Left ventricle myocardium inferior (tissue), 1 donor: ENCODE results near the gene KRTAP4-11. TPM values are rescaled to one million over a fixed set of nuclear protein-coding genes. Genes with fewer than 3 reads are reported as not detected.

Experiments
- DNase-seq: peaks from one replicate; pipeline ENCODE4 v3.0.0-alpha.2; 2020
- H3K27ac ChIP-seq: fragments of 200-600 bp; replicated peaks from 2 replicates; pipeline ENCODE4 v1.8.0; 2021
- H3K27me3 ChIP-seq: fragments of 200-600 bp; 2 replicates; pipeline ENCODE4 v1.8.0; 2021; ENCODE audit warnings: low read depth
- H3K36me3 ChIP-seq: fragments of 200-600 bp; 2 replicates; pipeline ENCODE4 v1.8.0; 2021
- H3K4me1 ChIP-seq: fragments of 200-600 bp; 2 replicates; pipeline ENCODE4 v1.8.0; 2021
- H3K4me3 ChIP-seq: fragments of 200-600 bp; 2 replicates; pipeline ENCODE4 v1.8.0; 2021; ENCODE audit warnings: mild to moderate bottlenecking, moderate library complexity
- H3K9me3 ChIP-seq: fragments of 200-600 bp; replicated peaks from 2 replicates; pipeline ENCODE4 v1.8.0; 2021
- CTCF ChIP-seq: fragments of 200-600 bp; IDR thresholded peaks from 2 replicates; pipeline ENCODE4 v1.8.0; 2021; ENCODE audit warnings: antibody characterized with exemption, mild to moderate bottlenecking, borderline replicate concordance
- intact Hi-C: fragments of 100-400 bp; cut with micrococcal nuclease; formaldehyde crosslinking; loops from one replicate; pipeline ENCODE4 v1.11.0; 2022
- total RNA-seq: library from RNA; stranded (reverse); fragmentation: NEBNext Ultra II Directional; extraction: Animal tissue kit (Norgen Biotek cat#: 25700); gene quantifications from one replicate; pipeline ENCODE4 v1.2.1, GENCODE V29; 2021
- donor health status: DM: no; HTN: yes; CAD: no; lungs with severe emphysema.

The KRTAP4-11 gene
- total RNA-seq, 1 donor from 2014 or later = not detected

- intact Hi-C loops = no loop called here
- TF ChIP-seq CTCF = no peak
- H3K36me3 ChIP-seq = no peaks in the 10 kb centered on the region
Observed at GRCh38 chr17:41067281-41067680, 50.9 kb downstream of the KRTAP4-11 start.

More at GRCh38 chr17:41067281-41067680, 50.9 kb downstream of the KRTAP4-11 start:
- Histone ChIP-seq H3K9me3 (no peaks in the 10 kb centered on the region), H3K4me1 (no peaks in the 10 kb centered on the region), H3K4me3 (no peak overlapping the region), H3K27me3 (peaks cover 44% of the 10 kb centered on the region), H3K27ac (no peak overlapping the region)
- DNase-seq = no peak

Other genes with a start within 250 kb of the KRTAP4-11 start
- gene KRT20, start 233.1 kb downstream of the KRTAP4-11 start, total RNA-seq = not detected
- gene KRT23, start 180.7 kb downstream of the KRTAP4-11 start, total RNA-seq = 0.33 TPM
- not detected for gene KRT39, start 151.4 kb downstream of the KRTAP4-11 start, total RNA-seq
- not detected for gene KRT40, start 134.0 kb downstream of the KRTAP4-11 start, total RNA-seq
- gene KRTAP3-3, start 124.2 kb downstream of the KRTAP4-11 start, total RNA-seq = not detected
- gene KRTAP3-2, start 118.5 kb downstream of the KRTAP4-11 start, total RNA-seq = not detected
- not detected for gene KRTAP3-1, start 109.2 kb downstream of the KRTAP4-11 start, total RNA-seq
- gene KRTAP1-5, start 91.2 kb downstream of the KRTAP4-11 start, total RNA-seq = not detected
- gene KRTAP1-4, start 88.2 kb downstream of the KRTAP4-11 start, total RNA-seq = not detected
- not detected for gene KRTAP1-3, start 83.5 kb downstream of the KRTAP4-11 start, total RNA-seq
- not detected for gene KRTAP1-1, start 76.9 kb downstream of the KRTAP4-11 start, total RNA-seq
- gene KRTAP2-1, start 71.1 kb downstream of the KRTAP4-11 start, total RNA-seq = not detected
- not detected for gene KRTAP2-2, start 63.1 kb downstream of the KRTAP4-11 start, total RNA-seq
- gene KRTAP2-3, start 58.3 kb downstream of the KRTAP4-11 start, total RNA-seq = not detected
- not detected for gene KRTAP2-4, start 52.5 kb downstream of the KRTAP4-11 start, total RNA-seq
- gene KRTAP4-7, start 34.2 kb downstream of the KRTAP4-11 start, total RNA-seq = not detected
- not detected for gene KRTAP4-8, start 20.2 kb downstream of the KRTAP4-11 start, total RNA-seq
- gene KRTAP4-16, start 16.2 kb downstream of the KRTAP4-11 start, total RNA-seq = not detected
- not detected for gene KRTAP4-9, start 13.0 kb downstream of the KRTAP4-11 start, total RNA-seq
- gene KRTAP4-12, start 5.8 kb upstream of the KRTAP4-11 start, total RNA-seq = not detected
- gene KRTAP4-6, start 22.2 kb upstream of the KRTAP4-11 start, total RNA-seq = not detected
- gene KRTAP4-5, start 31.5 kb upstream of the KRTAP4-11 start, total RNA-seq = not detected
- gene KRTAP4-4, start 42.4 kb upstream of the KRTAP4-11 start, total RNA-seq = not detected
- gene KRTAP4-3, start 49.8 kb upstream of the KRTAP4-11 start, total RNA-seq = not detected
- not detected for gene KRTAP4-2, start 59.8 kb upstream of the KRTAP4-11 start, total RNA-seq
- gene KRTAP4-1, start 66.5 kb upstream of the KRTAP4-11 start, total RNA-seq = not detected
- gene KRTAP9-1, start 71.5 kb upstream of the KRTAP4-11 start, total RNA-seq = not detected
- gene KRTAP9-2, start 108.3 kb upstream of the KRTAP4-11 start, total RNA-seq = not detected
- not detected for gene KRTAP9-3, start 114.1 kb upstream of the KRTAP4-11 start, total RNA-seq
- not detected for gene KRTAP9-8, start 119.6 kb upstream of the KRTAP4-11 start, total RNA-seq
- not detected for gene KRTAP9-4, start 131.3 kb upstream of the KRTAP4-11 start, total RNA-seq
- not detected for gene KRTAP9-9, start 137.0 kb upstream of the KRTAP4-11 start, total RNA-seq
- gene KRTAP9-6, start 147.0 kb upstream of the KRTAP4-11 start, total RNA-seq = not detected
- gene KRTAP9-7, start 157.3 kb upstream of the KRTAP4-11 start, total RNA-seq = not detected
- not detected for gene KRTAP29-1, start 184.5 kb upstream of the KRTAP4-11 start, total RNA-seq
- gene KRTAP16-1, start 190.9 kb upstream of the KRTAP4-11 start, total RNA-seq = not detected
- gene KRTAP17-1, start 197.3 kb upstream of the KRTAP4-11 start, total RNA-seq = not detected
- not detected for gene KRT33A, start 232.5 kb upstream of the KRTAP4-11 start, total RNA-seq